Brain microvascular endothelial cell (primary cell): ENCODE measurements around the gene PAQR5.

ENCODE experiments used
- DNase-seq: peaks from one replicate; pipeline ENCODE4 v3.0.0-alpha.2; 2020
- H3K27ac ChIP-seq: fragments of 250-450 bp; sonication (Bioruptor Pico); 2 replicates; pipeline ENCODE4 v1.5.1; 2020; ENCODE audit warnings: mild to moderate bottlenecking, moderate library complexity
- H3K27me3 ChIP-seq: fragments of 250-450 bp; sonication (Bioruptor Pico); replicated peaks from 2 replicates; pipeline ENCODE4 v1.5.1; 2020; ENCODE audit warnings: mild to moderate bottlenecking
- H3K36me3 ChIP-seq: fragments of 250-450 bp; sonication (Bioruptor Pico); replicated peaks from 2 replicates; pipeline ENCODE4 v1.5.1; 2020; ENCODE audit warnings: mild to moderate bottlenecking
- H3K4me3 ChIP-seq: 2 replicates; pipeline ENCODE4 v1.5.1; 2011; ENCODE audit warnings: low read depth, mild to moderate bottlenecking, control low read depth, low read length, moderate library complexity
- CTCF ChIP-seq: IDR thresholded peaks from 2 replicates; pipeline ENCODE4 v1.5.1; 2011; ENCODE audit warnings: low read depth, mild to moderate bottlenecking, moderate library complexity, low read length, control low read depth, inconsistent platforms; ENCODE audit errors: missing control alignments
- in situ Hi-C: cut with HindIII; loops from 2 replicates; pipeline ENCODE4 v1.10.0; 2017; ENCODE audit warnings: low sequenced_read_pairs, low pct_ligation_motif_present

PAQR5 gene

GRCh38 chr15:69315402-69316110 lies 16.8 kb downstream of the PAQR5 start:
- in situ Hi-C loops, result no loop called here
- H3K36me3 ChIP-seq, result no peaks in the 10 kb centered on the region
- no peak overlapping the region for H3K4me3 ChIP-seq
- TF ChIP-seq CTCF, result no peak
- DNase-seq, result no peak
- no peaks in the 10 kb centered on the region for H3K27me3 ChIP-seq
- H3K27ac ChIP-seq, result no peak overlapping the region

GRCh38 chr15:69316291-69316690 lies 17.6 kb downstream of the PAQR5 start:
- Histone ChIP-seq H3K27ac (no peak overlapping the region), H3K36me3 (no peaks in the 10 kb centered on the region), H3K27me3 (no peaks in the 10 kb centered on the region), H3K4me3 (no peak overlapping the region)
- DNase-seq, result no peak
- TF ChIP-seq CTCF, result no peak
- in situ Hi-C loops, result no loop called here

GRCh38 chr15:69317392-69317841 lies 18.7 kb downstream of the PAQR5 start:
- no peaks in the 10 kb centered on the region for H3K27me3 ChIP-seq
- no peak for DNase-seq
- no peak overlapping the region for H3K4me3 ChIP-seq
- in situ Hi-C loops, result no loop called here
- no peaks in the 10 kb centered on the region for H3K36me3 ChIP-seq
- TF ChIP-seq CTCF, result no peak
- no peak overlapping the region for H3K27ac ChIP-seq

- H3K27me3 ChIP-seq, result no peaks in the 10 kb centered on the region
- DNase-seq, result no peak
- no peak overlapping the region for H3K4me3 ChIP-seq
- H3K27ac ChIP-seq, result no peak overlapping the region
- TF ChIP-seq CTCF, result no peak
- H3K36me3 ChIP-seq, result no peaks in the 10 kb centered on the region
- in situ Hi-C loops, result no loop called here
Observed at GRCh38 chr15:69318033-69318432, 19.3 kb downstream of the PAQR5 start.

- H3K36me3 ChIP-seq, result no peaks in the 10 kb centered on the region
- in situ Hi-C loops, result no loop called here
- H3K27ac ChIP-seq, result no peak overlapping the region
- no peaks in the 10 kb centered on the region for H3K27me3 ChIP-seq
- DNase-seq, result no peak
- no peak overlapping the region for H3K4me3 ChIP-seq
- TF ChIP-seq CTCF, result no peak
Observed at GRCh38 chr15:69319384-69320375, 21.0 kb downstream of the PAQR5 start.
